H1 (cell line): ENCODE data around the gene STARD13. TPM values are rescaled to one million over a fixed set of nuclear protein-coding genes. Genes with fewer than 3 reads are reported as not detected.

Experiments
- CTCF ChIA-PET: fragments of 300-600 bp; sonication (Branson Sonifier 250); formaldehyde crosslinking; loops from one replicate; lab custom pipeline; 2021; ENCODE audit not compliant: partially characterized antibody; lab: Charles Lee
- POLR2A ChIA-PET: fragments of 300-600 bp; sonication (Branson Sonifier 250); formaldehyde crosslinking; loops from one replicate; lab custom pipeline; 2021; ENCODE audit warnings: inconsistent platforms; ENCODE audit not compliant: partially characterized antibody; lab: Charles Lee
- DNase-seq, 2 experiments: peaks; one replicate each; pipeline versions ENCODE4 v3.0.0 to v3.0.0-alpha.2; 2010 to 2022; ENCODE audit warnings: low spot score in 2 of 2, low read depth in 1 of 2, mixed read lengths in 1 of 2
- FAIRE-seq: peaks from 2 replicates; lab custom pipeline; 2011; peaks lifted over from hg19 to GRCh38; lab: Jason Lieb, UNC
- H2AFZ ChIP-seq: 2 replicates; pipeline ENCODE4 v1.8.1; 2012; ENCODE audit warnings: low read length, inconsistent platforms
- H2AK5ac ChIP-seq: 2 replicates; pipeline ENCODE4 v1.6.1; 2013; ENCODE audit warnings: low read depth, low read length
- H2BK120ac ChIP-seq: replicated peaks from 2 replicates; pipeline ENCODE3; 2013; ENCODE audit warnings: low read depth, low read length, inconsistent platforms
- H2BK12ac ChIP-seq: 2 replicates; pipeline ENCODE4 v1.6.1; 2013; ENCODE audit warnings: low read depth, low read length
- H2BK15ac ChIP-seq: 2 replicates; pipeline ENCODE4 v1.6.1; 2013; ENCODE audit warnings: low read length
- H2BK20ac ChIP-seq: 2 replicates; pipeline ENCODE4 v1.6.1; 2013; ENCODE audit warnings: low read length
- H2BK5ac ChIP-seq: 2 replicates; pipeline ENCODE4 v1.6.1; 2013; ENCODE audit warnings: low read depth, low read length
- H3K14ac ChIP-seq: 2 replicates; pipeline ENCODE4 v1.6.1; 2013; ENCODE audit warnings: inconsistent platforms; ENCODE audit not compliant: insufficient read length
- H3K18ac ChIP-seq: 2 replicates; pipeline ENCODE4 v1.6.1; 2013; ENCODE audit warnings: low read length; ENCODE audit errors: extremely low read depth
- H3K23ac ChIP-seq: 2 replicates; pipeline ENCODE4 v1.6.1; 2013; ENCODE audit warnings: inconsistent platforms; ENCODE audit not compliant: insufficient read length
- H3K23me2 ChIP-seq: 2 replicates; pipeline ENCODE4 v1.6.1; 2013; ENCODE audit warnings: low read depth, low read length
- H3K27ac ChIP-seq: 2 replicates; pipeline ENCODE4 v1.6.1; 2011; ENCODE audit warnings: low read depth, low read length, inconsistent platforms
- H3K27me3 ChIP-seq, 4 experiments: replicated peaks in 1 of 4; 1 replicate in 1 of 4; 2 replicates in 3 of 4; pipeline versions ENCODE4 v1.6.1 to v1.8.1; 2011 to 2013; ENCODE audit warnings: low read length in 3 of 4, mild to moderate bottlenecking in 3 of 4, inconsistent platforms in 2 of 4, mixed read lengths in 2 of 4, moderate library complexity in 1 of 4; ENCODE audit not compliant: control insufficient read depth in 3 of 4, insufficient read depth in 3 of 4; ENCODE audit errors: extremely low read depth in 1 of 4
- H3K36me3 ChIP-seq, 4 experiments: 2 replicates each; pipeline versions ENCODE4 v1.6.1 to v1.8.1; 2011 to 2013; ENCODE audit warnings: mild to moderate bottlenecking in 4 of 4, low read length in 3 of 4, moderate library complexity in 2 of 4, control low read depth in 1 of 4, inconsistent platforms in 1 of 4; ENCODE audit not compliant: insufficient read depth in 4 of 4, control insufficient read depth in 2 of 4
- H3K4ac ChIP-seq: replicated peaks from 2 replicates; pipeline ENCODE3; 2013; ENCODE audit warnings: low read length, low read depth, mixed read lengths, inconsistent platforms; ENCODE audit not compliant: insufficient read length
- H3K4me1 ChIP-seq, 4 experiments: replicated peaks in 1 of 4; 1 replicate in 1 of 4; 2 replicates in 3 of 4; pipeline versions ENCODE4 v1.6.1 to v1.8.1; 2011 to 2013; ENCODE audit warnings: low read length in 3 of 4, inconsistent platforms in 2 of 4, mixed read lengths in 1 of 4; ENCODE audit not compliant: insufficient read depth in 4 of 4, control insufficient read depth in 3 of 4
- H3K4me2 ChIP-seq, 2 experiments: 2 replicates each; pipeline versions ENCODE4 v1.6.1 to v1.8.1; 2011 to 2013; ENCODE audit warnings: low read depth in 2 of 2, low read length in 2 of 2, control low read depth in 1 of 2, inconsistent platforms in 1 of 2, mild to moderate bottlenecking in 1 of 2; ENCODE audit not compliant: insufficient read depth in 1 of 2
- H3K4me3 ChIP-seq, 4 experiments: fragments of 200-600, 300-600 bp in 1 of 4; sonication (generic), shearing (Covaris generic), sonication (Bioruptor Twin) in 1 of 4; 2 replicates each; pipeline versions ENCODE4 v1.5.1 to v1.8.1; 2011 to 2016; ENCODE audit warnings: low read length in 4 of 4, low read depth in 3 of 4, control low read depth in 2 of 4, inconsistent platforms in 2 of 4, mild to moderate bottlenecking in 2 of 4, mixed read lengths in 1 of 4, moderate library complexity in 1 of 4; ENCODE audit not compliant: insufficient read depth in 2 of 4; ENCODE audit errors: extremely low read depth in 1 of 4
- H3K56ac ChIP-seq: replicated peaks from 2 replicates; pipeline ENCODE3; 2013; ENCODE audit warnings: low read depth, mild to moderate bottlenecking, mixed read lengths, low read length, inconsistent platforms; ENCODE audit not compliant: insufficient read length
- H3K79me1 ChIP-seq: 2 replicates; pipeline ENCODE4 v1.6.1; 2013; ENCODE audit warnings: low read depth, low read length, control low read depth
- H3K79me2 ChIP-seq, 2 experiments: 2 replicates each; pipeline versions ENCODE4 v1.6.1 to v1.8.1; 2012 to 2013; ENCODE audit warnings: low read length in 2 of 2, mild to moderate bottlenecking in 2 of 2, inconsistent platforms in 1 of 2; ENCODE audit not compliant: insufficient read depth in 2 of 2, control insufficient read depth in 1 of 2
- H3K9ac ChIP-seq, 4 experiments: replicated peaks in 1 of 4; 1 replicate in 1 of 4; 2 replicates in 3 of 4; pipeline versions ENCODE4 v1.6.1 to v1.8.1; 2011 to 2013; ENCODE audit warnings: low read depth in 3 of 4, low read length in 3 of 4, control low read depth in 2 of 4, mild to moderate bottlenecking in 2 of 4, moderate library complexity in 2 of 4, inconsistent platforms in 1 of 4; ENCODE audit errors: extremely low read depth in 1 of 4
- H3K9me3 ChIP-seq, 2 experiments: 2 replicates each; pipeline versions ENCODE4 v1.6.1 to v1.8.1; 2012 to 2013; ENCODE audit warnings: mild to moderate bottlenecking in 2 of 2, moderate library complexity in 2 of 2, control low read depth in 1 of 2, inconsistent platforms in 1 of 2, low read depth in 1 of 2, low read length in 1 of 2, mixed read lengths in 1 of 2; ENCODE audit not compliant: insufficient read depth in 2 of 2
- H4K20me1 ChIP-seq, 2 experiments: replicated peaks in 1 of 2; 2 replicates each; pipeline versions ENCODE3 to v1.8.1; 2011 to 2013; ENCODE audit warnings: inconsistent platforms in 2 of 2, low read length in 2 of 2, mild to moderate bottlenecking in 1 of 2; ENCODE audit not compliant: insufficient read depth in 2 of 2, control insufficient read depth in 1 of 2
- H4K5ac ChIP-seq: 2 replicates; pipeline ENCODE4 v1.6.1; 2013; ENCODE audit warnings: low read length, low read depth, mixed read lengths, inconsistent platforms; ENCODE audit not compliant: insufficient read length
- H4K8ac ChIP-seq: 2 replicates; pipeline ENCODE4 v1.8.0; 2013; ENCODE audit warnings: mild to moderate bottlenecking, moderate library complexity, low read length, inconsistent platforms; ENCODE audit not compliant: insufficient read depth; ENCODE audit errors: extremely low read depth
- H4K91ac ChIP-seq: replicated peaks from 2 replicates; pipeline ENCODE3; 2013; ENCODE audit warnings: low read length, mixed read lengths, inconsistent platforms; ENCODE audit not compliant: insufficient read length
- PHF8 ChIP-seq: fragments of 200-600 bp; sonication (generic); conservative IDR thresholded peaks from 2 replicates; pipeline ENCODE4 v1.7.1; 2012; ENCODE audit warnings: low read depth, mild to moderate bottlenecking, inconsistent platforms, low read length, moderate library complexity
- whole genome bisulfite sequencing, 2 experiments: shearing (Covaris generic) in 1 of 2; methylation state at CpG; one replicate each; pipeline versions ENCODE4 v1.1.6 to v1.1.7; 2013 to 2015; ENCODE audit warnings: low lambda C conversion rate in 2 of 2, mixed read lengths in 2 of 2, inconsistent platforms in 1 of 2, low coverage in 1 of 2, missing lambda C conversion rate in 1 of 2; ENCODE audit not compliant: insufficient replicate concordance in 2 of 2, insufficient coverage in 1 of 2, insufficient read length in 1 of 2; ENCODE audit errors: extremely low coverage in 1 of 2, missing lambda C conversion rate in 1 of 2; 5-methylcytosine and 5-hydroxymethylcytosine counted together
- polyA plus RNA-seq, 7 experiments: library from polyadenylated mRNA; depleted of rRNA in 3 of 7; stranded (reverse) in 5 of 7; unstranded in 2 of 7; fragments of >200 nt in 5 of 7; fragments of 200-250 nt in 2 of 7; gene quantifications; 1 replicate in 5 of 7; 2 replicates in 1 of 7; 4 replicates in 1 of 7; pipeline versions ENCODE4 v1.2.1 to v1.2.3, GENCODE V29; 2011 to 2013; ENCODE audit warnings: missing spikeins in 2 of 7, mixed read lengths in 2 of 7
- total RNA-seq: library from RNA; stranded (reverse); fragmentation: NEBNext Ultra II Directional; extraction: Animal tissue kit (Norgen Biotek cat#: 25700); gene quantifications from 2 replicates; pipeline ENCODE4 v1.2.1, GENCODE V29; 2021
- TF ChIP-seq, protein P1 (sequence below): IDR thresholded peaks from 2 replicates; pipeline ENCODE4 v1.6.1; 2012; ENCODE audit warnings: low read length, inconsistent platforms

STARD13 gene
- total and polyA plus RNA-seq, 2 of the 8 experiments (the other 6 are each of a cell fraction or from before 2014, with no cell fraction given), result 0.82 to 2.9 TPM

DNA sequence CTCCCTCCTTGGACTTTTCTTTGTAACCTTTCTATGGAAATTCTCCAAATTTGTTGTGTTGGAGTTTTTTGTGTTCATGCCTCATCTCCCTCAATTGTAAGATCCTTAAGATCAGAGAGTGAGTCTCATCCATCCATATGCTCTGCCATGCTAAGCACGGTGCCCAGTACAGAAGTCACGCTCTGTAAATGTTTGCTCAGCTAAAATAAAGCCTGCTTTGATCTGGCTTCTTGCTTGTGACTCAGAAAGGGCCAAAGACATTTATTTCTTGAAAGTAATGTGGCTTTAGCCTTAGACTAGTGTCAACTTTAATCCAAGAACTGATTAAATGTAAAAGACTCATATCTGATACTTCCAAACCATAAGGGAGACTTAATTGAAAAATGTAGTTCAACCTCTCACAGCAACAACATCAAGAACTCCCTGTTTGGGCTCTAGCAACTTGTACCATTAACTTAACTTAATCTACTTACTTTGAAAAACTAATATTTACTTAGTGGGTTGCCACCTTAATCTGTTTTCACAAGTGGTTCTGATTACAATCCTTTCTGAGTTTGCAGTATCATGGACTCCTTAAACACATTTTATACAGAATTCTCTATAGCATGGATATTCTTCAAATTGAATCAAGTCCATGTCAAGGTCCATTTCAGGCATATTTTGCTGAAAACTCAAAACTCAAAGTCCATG, 169.1 kb downstream of the STARD13 start:
- no peaks in the 10 kb centered on the region for H3K79me1 ChIP-seq
- H3K23ac ChIP-seq, result no peak overlapping the region
- no peak overlapping the region for H2BK12ac ChIP-seq
- no peak overlapping the region for H4K5ac ChIP-seq
- POLR2A ChIA-PET, result no interaction called here
- H3K9me3 ChIP-seq, result no peaks in the 10 kb centered on the region
- CTCF ChIA-PET, result no interaction called here
- no peak overlapping the region for H3K4me3 ChIP-seq
- H3K9ac ChIP-seq, result no peak overlapping the region
- H3K14ac ChIP-seq, result no peak overlapping the region
- H3K79me2 ChIP-seq, result no peaks in the 10 kb centered on the region
- FAIRE-seq, result no peak
- no peaks in the 10 kb centered on the region for H3K27me3 ChIP-seq
- H2BK20ac ChIP-seq, result no peak overlapping the region
- no peak overlapping the region for H2AFZ ChIP-seq
- no peak overlapping the region for H3K4me2 ChIP-seq
- H3K4me1 ChIP-seq, result no peaks in the 10 kb centered on the region
- no peak overlapping the region for H3K56ac ChIP-seq
- TF ChIP-seq, protein P1, sequence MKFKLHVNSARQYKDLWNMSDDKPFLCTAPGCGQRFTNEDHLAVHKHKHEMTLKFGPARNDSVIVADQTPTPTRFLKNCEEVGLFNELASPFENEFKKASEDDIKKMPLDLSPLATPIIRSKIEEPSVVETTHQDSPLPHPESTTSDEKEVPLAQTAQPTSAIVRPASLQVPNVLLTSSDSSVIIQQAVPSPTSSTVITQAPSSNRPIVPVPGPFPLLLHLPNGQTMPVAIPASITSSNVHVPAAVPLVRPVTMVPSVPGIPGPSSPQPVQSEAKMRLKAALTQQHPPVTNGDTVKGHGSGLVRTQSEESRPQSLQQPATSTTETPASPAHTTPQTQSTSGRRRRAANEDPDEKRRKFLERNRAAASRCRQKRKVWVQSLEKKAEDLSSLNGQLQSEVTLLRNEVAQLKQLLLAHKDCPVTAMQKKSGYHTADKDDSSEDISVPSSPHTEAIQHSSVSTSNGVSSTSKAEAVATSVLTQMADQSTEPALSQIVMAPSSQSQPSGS, result no peak
- no peak for TF ChIP-seq PHF8
- H2BK120ac ChIP-seq, result no peak overlapping the region
- DNase-seq, result no peak
- H3K23me2 ChIP-seq, result no peaks in the 10 kb centered on the region
- no peak overlapping the region for H4K91ac ChIP-seq
- H3K36me3 ChIP-seq, result no peaks in the 10 kb centered on the region
- no peak overlapping the region for H3K18ac ChIP-seq
- no peak overlapping the region for H4K8ac ChIP-seq
- no peak overlapping the region for H2BK5ac ChIP-seq
- H2AK5ac ChIP-seq, result no peak overlapping the region
- H2BK15ac ChIP-seq, result no peak overlapping the region
- H3K27ac ChIP-seq, result no peak overlapping the region
- H3K4ac ChIP-seq, result no peak overlapping the region
- WGBS, 2 experiments, result 88% methylated on average over 2 of the region's 2 CpGs; no CpG with 5 or more reads in 1 of the 2 experiments
- no peaks in the 10 kb centered on the region for H4K20me1 ChIP-seq
